Measurements from ENCODE around the gene PSME2.

GRCh38 chr14:24106672-24107271 lies 39.6 kb downstream of the PSME2 start:
- TF ChIP-seq MYC (IDR thresholded peaks at IDR 0.05; ENCODE audit: low read depth, low read length) = no peak
- TF ChIP-seq, protein P1, sequence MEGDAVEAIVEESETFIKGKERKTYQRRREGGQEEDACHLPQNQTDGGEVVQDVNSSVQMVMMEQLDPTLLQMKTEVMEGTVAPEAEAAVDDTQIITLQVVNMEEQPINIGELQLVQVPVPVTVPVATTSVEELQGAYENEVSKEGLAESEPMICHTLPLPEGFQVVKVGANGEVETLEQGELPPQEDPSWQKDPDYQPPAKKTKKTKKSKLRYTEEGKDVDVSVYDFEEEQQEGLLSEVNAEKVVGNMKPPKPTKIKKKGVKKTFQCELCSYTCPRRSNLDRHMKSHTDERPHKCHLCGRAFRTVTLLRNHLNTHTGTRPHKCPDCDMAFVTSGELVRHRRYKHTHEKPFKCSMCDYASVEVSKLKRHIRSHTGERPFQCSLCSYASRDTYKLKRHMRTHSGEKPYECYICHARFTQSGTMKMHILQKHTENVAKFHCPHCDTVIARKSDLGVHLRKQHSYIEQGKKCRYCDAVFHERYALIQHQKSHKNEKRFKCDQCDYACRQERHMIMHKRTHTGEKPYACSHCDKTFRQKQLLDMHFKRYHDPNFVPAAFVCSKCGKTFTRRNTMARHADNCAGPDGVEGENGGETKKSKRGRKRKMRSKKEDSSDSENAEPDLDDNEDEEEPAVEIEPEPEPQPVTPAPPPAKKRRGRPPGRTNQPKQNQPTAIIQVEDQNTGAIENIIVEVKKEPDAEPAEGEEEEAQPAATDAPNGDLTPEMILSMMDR (IDR thresholded peaks at IDR 0.05; ENCODE audit: low read depth, low read length) = no peak
- TF ChIP-seq, protein P2, sequence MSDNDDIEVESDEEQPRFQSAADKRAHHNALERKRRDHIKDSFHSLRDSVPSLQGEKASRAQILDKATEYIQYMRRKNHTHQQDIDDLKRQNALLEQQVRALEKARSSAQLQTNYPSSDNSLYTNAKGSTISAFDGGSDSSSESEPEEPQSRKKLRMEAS (IDR thresholded peaks at IDR 0.05; ENCODE audit: low read depth, low read length) = no peak

Measured in NB4 (cell line).